NCI-H1694 (cell line): ENCODE data around the gene MAN1A2.
"Not testable (repeated sequence)": the region's sequence is repeated elsewhere in the genome, so short reads cannot be mapped to it uniquely, and the experiment has no call there.

Experiments used
- DNase-seq: peaks from one replicate; lab custom pipeline; 2025; lab: John Stamatoyannopoulos, UW

MAN1A2 gene

GRCh38 chr1:117367046-117368025 is at the start of gene MAN1A2:
TSS of gene MAN1A2 (plus strand) at chr1:117367449. CDS start at chr1:117368184, 735 bp downstream.
- DNase-seq, result no peak

GRCh38 chr1:117318011-117318410 is 49.2 kb upstream of the MAN1A2 start:
- no peak for DNase-seq

GRCh38 chr1:117318426-117318825 is 48.8 kb upstream of the MAN1A2 start:
- DNase-seq, result no peak

DNA sequence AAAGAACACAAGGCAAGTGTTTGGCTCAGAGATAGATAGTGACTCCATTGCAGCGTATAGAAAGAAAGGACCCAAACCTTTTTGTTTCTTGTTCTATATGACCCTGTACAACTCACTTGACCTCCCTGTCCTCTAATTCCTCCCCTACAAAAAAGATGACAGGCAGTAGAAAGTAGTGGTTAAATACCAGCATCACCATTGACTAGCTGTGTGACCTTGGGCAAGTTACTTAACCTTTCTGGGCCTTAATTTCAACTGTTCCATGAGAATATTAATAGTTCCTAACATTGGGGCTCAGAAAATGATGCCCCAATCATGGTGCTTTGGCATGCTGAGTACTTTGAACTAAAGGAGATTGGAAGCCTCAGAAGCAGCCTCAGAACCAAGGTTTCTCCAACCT is 46.7 kb upstream of the MAN1A2 start:
- DNase-seq, result no peak

DNA sequence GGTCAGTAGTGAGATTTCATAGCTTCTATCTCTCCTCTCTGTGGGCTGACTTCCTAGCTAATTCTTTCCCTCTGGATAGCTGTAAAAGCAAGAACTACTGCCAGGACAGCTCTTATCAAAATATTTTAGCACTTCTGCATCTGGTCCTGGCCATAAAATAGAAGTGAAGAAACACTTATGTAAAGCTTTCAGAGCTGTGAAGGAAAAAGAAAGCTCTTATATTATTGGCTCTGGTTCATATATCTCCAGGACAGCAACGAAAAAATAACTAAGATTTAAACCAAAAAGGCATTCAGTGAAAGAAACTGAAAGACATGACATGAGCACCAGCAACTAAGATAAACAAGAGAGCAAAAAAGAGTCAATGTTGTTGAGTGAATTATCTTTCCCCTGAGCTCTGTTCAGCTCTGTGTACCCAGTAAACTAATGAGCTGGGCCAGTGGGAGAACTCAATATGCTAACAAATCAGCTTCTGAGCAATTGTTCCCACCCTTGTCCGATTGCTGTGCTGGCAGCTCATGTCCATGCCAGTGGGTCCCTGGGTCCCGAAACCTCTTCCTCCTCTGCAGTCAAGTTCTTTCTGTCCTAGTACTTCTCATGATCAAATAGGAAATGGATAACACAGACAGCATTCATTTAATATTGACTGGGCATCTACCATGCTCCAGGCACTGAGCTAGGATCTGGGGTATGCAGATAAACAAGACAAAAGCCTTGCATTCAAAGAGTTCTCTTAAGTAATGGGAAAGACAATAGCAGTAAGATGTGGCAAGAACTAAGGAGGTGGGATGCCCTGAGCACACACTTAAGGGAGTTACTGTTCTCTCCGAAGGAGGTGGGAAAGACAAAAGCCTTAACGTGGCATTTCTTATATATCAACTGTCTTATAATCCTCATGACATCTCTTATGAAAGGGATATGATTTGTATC is 45.3 kb upstream of the MAN1A2 start:
- DNase-seq, result no peak

DNA sequence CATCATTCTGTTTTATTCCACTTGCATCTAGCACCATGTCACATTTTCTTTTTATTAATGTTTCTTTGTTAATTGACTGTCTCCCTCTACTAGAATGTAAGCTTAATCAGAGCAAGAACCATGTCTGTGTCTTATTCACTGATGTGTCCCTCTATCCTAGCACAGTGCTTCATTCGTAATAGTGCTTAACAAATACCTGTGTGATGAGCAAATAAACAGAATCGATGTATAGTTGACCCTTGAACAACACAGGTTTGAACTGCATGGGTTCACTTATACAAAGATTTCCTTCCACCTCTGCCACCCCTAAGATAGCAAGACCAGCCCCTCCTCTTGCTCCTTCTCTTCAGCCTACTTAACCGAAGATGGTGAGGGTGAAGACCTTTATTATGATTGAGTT is 42.9 kb upstream of the MAN1A2 start:
- DNase-seq, result no peak

GRCh38 chr1:117326035-117326434 is 41.2 kb upstream of the MAN1A2 start:
- not testable (repeated sequence) for DNase-seq

- DNase-seq, result no peak
Measured at GRCh38 chr1:117327011-117327410, 40.2 kb upstream of the MAN1A2 start.

GRCh38 chr1:117335376-117336086 is 31.7 kb upstream of the MAN1A2 start:
- no peak for DNase-seq

GRCh38 chr1:117336088-117336817 is 31.0 kb upstream of the MAN1A2 start:
- no peak for DNase-seq

DNA sequence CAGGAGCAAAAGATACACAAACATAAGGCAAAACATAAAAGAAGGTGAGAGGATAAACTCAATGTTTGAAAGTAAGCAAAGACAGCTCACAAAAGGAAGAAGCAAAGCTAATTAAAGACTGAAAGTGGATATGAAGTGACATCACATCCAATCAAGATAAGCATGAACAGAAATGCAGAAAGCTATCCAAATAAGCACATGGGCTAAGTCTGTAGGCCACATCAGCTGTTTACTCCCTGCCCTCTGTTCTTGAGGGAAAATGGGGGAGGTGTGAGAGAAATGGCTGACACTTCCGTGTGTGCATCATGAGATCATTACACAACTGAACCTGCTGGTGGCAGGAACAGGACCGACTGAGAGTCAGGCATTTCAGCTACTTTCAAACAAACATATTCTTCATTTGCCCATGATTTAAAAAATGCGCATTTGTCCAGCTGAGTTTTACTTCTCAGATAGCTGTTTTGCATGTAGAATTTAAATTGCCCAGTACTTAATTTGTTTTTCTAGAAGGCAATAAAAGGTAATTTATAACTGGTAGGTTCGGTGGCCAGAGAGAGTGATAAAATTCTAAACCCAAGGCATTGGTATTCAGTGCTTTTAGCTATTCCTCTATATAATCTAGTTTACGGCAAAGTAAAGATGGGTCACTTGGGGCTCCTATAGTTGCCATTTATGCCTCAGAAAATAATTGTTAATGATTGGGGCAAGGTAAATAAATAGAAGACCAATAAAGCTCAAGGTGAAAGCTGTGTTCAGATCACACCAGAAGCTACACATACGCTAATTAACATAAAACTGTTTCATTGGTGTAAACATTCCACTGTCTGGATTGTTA is 27.2 kb upstream of the MAN1A2 start:
- DNase-seq, result no peak

DNA sequence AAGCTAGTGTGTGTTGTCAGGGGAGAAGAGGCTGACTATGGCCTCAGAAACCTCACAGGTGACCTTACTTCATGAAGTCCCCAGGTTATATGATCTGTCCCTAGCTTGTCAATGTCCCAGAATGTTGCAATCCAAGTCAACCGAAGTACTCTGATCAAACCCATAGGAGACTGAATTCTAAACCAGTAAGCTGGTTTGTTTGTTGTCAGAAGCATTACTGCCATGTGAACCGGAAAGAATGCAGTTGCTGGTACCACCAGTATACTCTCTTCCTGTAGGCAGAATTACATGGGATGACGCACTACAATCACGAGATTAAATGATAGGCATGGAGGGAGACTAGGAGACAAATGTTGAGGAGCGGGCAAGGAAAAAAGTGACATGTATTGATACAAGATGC is 26.1 kb upstream of the MAN1A2 start:
- DNase-seq, result no peak

GRCh38 chr1:117342397-117342796 is 24.9 kb upstream of the MAN1A2 start:
- no peak for DNase-seq

DNA sequence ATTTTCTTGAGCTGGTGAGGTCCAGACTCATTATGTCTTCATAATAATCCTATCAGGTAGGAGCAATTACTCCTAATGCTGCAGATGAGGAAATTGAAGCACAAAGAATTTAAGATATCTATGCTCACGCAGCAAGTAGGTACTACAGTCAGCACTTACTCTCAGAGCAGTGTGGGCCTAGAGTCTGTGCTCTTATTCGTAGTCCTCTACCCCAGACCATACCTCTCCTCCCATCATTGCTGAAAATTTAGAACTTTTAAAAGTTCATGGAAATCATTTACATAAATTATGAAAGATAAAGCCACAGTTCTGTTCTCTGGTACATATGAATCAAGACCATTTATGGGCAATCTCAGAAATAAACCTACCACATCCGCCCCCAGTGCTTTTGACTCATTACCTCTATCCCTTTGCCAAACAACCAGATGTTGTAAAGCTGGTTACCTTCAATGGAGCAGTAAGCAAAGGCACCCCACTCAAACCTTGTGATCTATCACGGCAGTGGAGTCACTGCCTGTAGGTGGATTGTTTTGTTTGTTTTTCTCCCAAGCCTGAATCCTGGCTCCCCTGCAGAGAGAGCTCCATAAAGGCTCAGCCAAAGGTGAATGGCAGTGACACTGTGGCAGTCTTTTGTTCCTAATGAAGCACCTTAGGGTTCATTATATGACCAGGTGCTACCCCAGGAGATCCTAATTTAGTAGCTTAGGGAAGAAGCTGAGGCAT is 20.9 kb upstream of the MAN1A2 start:
- no peak for DNase-seq

DNA sequence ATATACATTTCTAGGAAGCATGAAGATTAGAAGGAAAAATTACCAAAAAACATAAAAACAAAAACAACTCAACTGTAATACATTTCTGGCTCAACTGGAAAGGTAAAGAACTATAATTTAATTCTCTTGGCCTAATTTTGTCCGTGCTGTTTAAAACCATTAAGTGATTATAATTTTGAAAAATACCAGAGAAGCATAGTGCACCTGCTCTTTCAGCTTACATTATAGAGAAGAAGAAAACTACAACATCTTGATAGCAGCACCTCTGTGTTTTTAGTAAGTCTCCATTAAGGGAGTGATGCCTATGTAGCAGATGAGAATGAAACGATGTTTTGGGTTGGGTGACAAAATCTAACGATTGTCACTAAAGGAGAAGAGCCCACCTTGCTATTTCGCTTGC is 19.3 kb upstream of the MAN1A2 start:
- no peak for DNase-seq

GRCh38 chr1:117352695-117353094 is 14.6 kb upstream of the MAN1A2 start:
- not testable (repeated sequence) for DNase-seq

GRCh38 chr1:117357833-117358603 is 9.2 kb upstream of the MAN1A2 start:
- not testable (repeated sequence) for DNase-seq

- DNase-seq, result not testable (repeated sequence)
Measured at GRCh38 chr1:117358604-117358887, 8.7 kb upstream of the MAN1A2 start.
